Measurements from ENCODE around the gene ABHD11. TPM values are rescaled to one million over a fixed set of nuclear protein-coding genes. Genes with fewer than 3 reads are reported as not detected.
"Not testable (repeated sequence)": the region's sequence is repeated elsewhere in the genome, so short reads cannot be mapped to it uniquely, and the experiment has no call there.

The ABHD11 gene
- total RNA-seq, 3 donors from 2014 or later, result 20.6 to 26.4 (median 21.0) TPM

DNA sequence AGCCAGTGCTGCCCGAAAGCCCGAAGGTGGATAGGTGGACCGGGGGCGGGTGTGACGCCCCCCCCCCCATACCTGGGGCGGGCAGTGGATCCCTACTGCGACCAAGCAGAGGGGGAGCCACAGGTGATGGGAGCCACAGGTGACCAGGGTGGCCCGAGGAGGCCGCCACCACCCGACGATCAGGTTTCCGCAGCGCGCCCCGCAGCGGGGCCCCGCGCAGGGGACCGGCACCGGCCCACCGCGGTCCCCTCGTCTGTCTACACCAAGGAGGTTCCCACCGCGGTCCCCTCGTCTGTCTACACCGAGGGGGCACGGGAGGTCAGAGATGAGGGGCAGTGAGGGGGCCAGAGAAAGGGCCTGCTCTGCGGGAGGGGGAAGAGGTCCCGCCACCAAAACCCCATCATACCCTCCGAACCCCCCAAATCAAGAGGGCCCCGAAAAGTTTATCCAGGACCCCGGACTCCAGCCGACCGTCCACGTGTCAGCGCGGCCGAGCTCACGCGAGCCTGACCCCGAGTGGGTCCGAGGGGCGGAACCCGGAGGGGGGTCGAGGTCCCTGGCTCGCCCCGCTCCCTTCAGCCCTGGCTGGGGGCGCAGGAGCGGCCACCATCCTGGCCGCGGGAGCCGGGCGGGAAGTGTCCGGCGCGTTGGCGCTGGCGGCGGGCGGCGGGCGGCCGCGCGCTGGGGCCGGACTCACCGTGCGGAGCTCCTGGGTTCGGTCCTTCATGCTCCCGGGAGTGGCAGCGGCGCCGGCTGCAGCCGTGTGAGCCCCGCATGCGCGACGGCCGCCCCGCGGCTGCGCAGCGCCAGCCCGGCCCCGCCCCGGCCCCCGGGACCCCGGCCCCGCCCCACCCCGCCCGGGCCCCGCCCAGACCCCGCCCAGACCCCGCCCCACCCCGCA lies 19.4 kb downstream of the ABHD11 start, which contains the start of gene STX1A:
Gene STX1A, minus strand, starts transcription at position 765 of the 901 bp plus-strand sequence. Its CDS starts 38 bp downstream, at position 727.
- Mint-ChIP-seq H3K4me1 (ENCODE audit: low read depth) (peaks cover 29% of the 10 kb centered on the region), H3K4me3 (peak within 1 kb of the TSS; percentile 84), H3K27me3 (ENCODE audit: low read depth) (no peaks in the 10 kb centered on the region), H3K36me3 (ENCODE audit: insufficient read depth) (no peaks in the 10 kb centered on the region), H3K9me3 (no peaks in the 10 kb centered on the region)
- peak; percentile 70 to 72 for ATAC-seq
- DNase-seq, result peak; percentile 66

DNA sequence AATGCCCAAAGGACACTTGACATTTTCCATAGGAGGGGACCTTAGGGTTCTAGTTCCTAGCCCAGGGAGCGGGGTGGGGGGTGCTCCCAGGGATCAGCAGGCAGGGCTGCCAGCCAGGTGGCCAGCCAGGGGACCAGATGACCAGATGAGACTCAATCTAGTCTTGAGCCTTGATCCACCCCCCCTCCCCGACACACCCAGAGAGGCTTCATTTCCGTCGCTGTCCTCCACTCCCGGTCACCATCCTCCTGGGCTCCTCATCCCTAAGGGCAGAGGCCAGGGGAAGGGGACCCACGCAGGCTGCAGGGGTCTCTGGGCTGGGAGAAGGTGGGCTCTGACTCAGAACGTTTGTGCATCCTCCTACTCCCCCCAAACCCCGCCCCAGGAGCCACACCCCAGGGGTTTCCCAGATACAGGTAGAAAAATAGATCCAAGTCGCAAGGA lies 20.1 kb downstream of the ABHD11 start:
- ATAC-seq (no peak), DNase-seq (peak; percentile 45)
- Mint-ChIP-seq H3K4me1 (ENCODE audit: low read depth) (peaks cover 29% of the 10 kb centered on the region), H3K27me3 (ENCODE audit: low read depth) (no peaks in the 10 kb centered on the region), H3K9me3 (no peaks in the 10 kb centered on the region), H3K4me3 (peak overlapping the region; percentile 84), H3K36me3 (ENCODE audit: insufficient read depth) (no peaks in the 10 kb centered on the region)

DNA sequence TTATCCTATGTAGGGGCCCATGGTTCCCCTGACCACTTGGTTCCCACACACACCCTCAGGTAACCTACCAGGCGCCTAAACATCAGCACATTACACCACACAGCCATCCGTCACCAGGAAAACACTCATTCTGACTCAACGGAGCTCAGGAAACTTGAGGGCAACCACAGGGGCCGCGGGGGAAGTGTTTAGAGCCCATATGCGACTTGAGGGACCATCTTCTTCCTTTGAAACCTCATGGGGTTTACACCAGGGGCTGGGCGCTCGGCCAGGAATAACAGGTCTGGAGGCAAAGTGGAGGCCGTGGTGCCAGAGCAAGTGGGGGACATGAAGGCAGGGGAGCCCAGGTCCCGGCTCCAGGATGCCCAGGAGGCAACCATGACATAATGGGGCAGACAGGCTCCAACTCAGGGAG lies 20.6 kb downstream of the ABHD11 start:
- Mint-ChIP-seq H3K27me3 (ENCODE audit: low read depth) (no peaks in the 10 kb centered on the region), H3K4me1 (ENCODE audit: low read depth) (peaks cover 29% of the 10 kb centered on the region), H3K36me3 (ENCODE audit: insufficient read depth) (no peaks in the 10 kb centered on the region), H3K4me3 (peak overlapping the region; percentile 84), H3K9me3 (no peaks in the 10 kb centered on the region)
- peak; percentile 79 to 80 for ATAC-seq
- peak; percentile 72 for DNase-seq

DNA sequence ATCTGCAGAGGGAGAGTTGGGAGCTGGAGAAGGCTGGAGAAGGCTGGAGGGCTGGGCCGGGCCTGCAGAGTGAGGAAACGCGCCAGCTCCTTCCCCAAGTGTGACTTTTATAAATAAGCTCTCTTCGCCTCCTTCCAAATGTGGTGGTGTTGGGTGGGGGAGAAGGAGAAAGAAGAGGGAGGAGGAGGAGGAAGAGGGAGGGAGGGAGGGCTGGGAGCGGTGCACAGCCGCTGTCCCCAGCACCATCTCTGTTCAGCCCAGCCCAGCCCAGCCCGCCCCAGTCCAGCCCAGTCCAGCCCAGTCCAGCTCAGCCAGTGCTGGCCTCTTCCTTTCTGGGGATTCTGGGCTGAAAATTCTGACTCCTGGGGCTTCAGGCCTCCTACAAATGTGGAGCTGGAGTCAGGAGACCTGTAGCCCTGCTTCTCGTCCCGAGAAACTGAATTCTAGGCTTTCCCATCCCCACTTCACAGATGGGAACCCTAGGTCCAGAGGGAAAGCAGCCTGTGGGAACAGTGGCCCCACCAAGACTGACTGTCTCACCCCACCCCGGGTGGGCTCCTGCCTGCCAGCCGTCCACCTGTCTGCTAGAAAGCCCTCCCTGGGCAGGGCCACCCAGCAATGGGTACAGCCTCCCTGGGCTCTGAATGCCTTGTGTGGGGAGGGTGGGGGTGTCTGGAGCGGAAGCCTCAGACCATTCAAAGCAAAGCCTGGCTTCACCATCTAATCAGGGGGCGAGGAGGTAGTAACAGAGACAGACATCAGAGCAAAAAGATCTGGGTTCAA lies 21.4 kb downstream of the ABHD11 start:
- H3K9me3 Mint-ChIP-seq, result no peaks in the 10 kb centered on the region
- peaks cover 31% of the 10 kb centered on the region for H3K4me1 Mint-ChIP-seq (ENCODE audit: low read depth)
- peak overlapping the region; percentile 84 for H3K4me3 Mint-ChIP-seq
- H3K36me3 Mint-ChIP-seq (ENCODE audit: insufficient read depth), result no peaks in the 10 kb centered on the region
- ATAC-seq (no peak), DNase-seq (no peak)
- H3K27me3 Mint-ChIP-seq (ENCODE audit: low read depth), result no peaks in the 10 kb centered on the region

DNA sequence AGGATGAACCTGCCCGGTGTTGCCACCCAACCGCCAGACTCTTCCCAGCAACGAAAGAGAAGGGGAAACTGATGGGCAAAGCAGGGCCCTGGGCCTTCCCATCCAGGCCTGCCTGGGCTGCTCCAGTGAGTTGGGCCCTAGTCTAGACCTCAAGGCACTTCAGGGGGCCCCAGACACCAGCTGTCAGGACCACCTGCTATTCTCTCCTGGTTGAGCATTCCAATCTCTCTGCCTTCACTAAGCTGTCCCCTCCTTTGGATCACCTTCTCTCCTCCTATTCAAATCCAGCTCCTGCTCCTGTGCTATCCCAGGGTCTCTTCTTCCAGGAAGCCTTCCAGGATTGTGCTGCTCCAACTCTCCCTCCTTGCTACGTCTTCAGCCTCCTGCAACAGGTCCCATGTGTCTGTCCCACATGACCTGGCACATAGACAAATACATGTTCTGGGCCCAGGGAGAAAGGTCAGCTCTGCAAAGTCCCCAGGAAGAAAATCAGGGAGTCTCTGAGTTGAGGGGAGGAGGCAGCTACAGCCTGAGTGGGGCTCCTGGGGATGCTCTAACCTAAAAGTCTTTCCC lies 22.2 kb downstream of the ABHD11 start:
- H3K27me3 Mint-ChIP-seq (ENCODE audit: low read depth), result no peaks in the 10 kb centered on the region
- H3K4me1 Mint-ChIP-seq (ENCODE audit: low read depth), result peaks cover 31% of the 10 kb centered on the region
- no peak overlapping the region for H3K4me3 Mint-ChIP-seq
- no peaks in the 10 kb centered on the region for H3K9me3 Mint-ChIP-seq
- DNase-seq (no peak), ATAC-seq (no peak)
- no peaks in the 10 kb centered on the region for H3K36me3 Mint-ChIP-seq (ENCODE audit: insufficient read depth)

DNA sequence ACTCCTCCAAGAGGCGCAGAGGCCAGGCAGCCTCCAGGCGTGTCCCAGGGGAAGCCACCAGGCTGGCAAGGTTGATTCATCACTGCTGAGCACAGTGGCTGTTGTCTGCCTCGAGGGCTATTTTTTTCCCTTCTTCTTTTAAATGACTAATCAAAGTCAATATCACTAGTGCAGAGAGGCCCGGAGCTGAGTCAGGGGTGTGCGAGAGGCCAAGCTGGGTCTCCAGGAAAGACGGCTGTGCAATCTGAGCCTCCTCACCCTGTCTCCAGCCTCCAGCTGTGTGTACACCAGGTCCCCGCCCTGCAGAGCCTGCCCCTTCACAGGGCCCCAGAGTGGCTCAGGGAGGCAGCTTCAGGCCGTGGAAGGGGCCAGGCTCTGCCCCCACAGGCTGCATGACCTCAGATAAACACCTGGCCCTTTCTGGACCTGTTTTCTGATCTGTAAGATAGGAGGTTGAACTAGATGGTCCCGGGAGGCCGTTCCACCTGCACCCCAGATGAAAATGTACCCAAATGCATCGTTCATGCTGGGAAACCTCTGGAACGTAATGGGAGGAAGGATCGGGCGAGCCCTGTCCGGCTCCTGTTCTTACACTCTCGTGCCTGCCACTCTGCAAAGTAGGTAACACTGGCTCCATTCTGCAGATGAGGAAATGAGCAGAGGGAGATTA lies 22.8 kb downstream of the ABHD11 start:
- H3K4me1 Mint-ChIP-seq (ENCODE audit: low read depth), result peaks cover 31% of the 10 kb centered on the region
- H3K4me3 Mint-ChIP-seq, result no peak overlapping the region
- no peaks in the 10 kb centered on the region for H3K27me3 Mint-ChIP-seq (ENCODE audit: low read depth)
- DNase-seq, result peak; percentile 20
- H3K9me3 Mint-ChIP-seq, result no peaks in the 10 kb centered on the region
- H3K36me3 Mint-ChIP-seq (ENCODE audit: insufficient read depth), result no peaks in the 10 kb centered on the region
- ATAC-seq, result peak; percentile 41 to 57

DNA sequence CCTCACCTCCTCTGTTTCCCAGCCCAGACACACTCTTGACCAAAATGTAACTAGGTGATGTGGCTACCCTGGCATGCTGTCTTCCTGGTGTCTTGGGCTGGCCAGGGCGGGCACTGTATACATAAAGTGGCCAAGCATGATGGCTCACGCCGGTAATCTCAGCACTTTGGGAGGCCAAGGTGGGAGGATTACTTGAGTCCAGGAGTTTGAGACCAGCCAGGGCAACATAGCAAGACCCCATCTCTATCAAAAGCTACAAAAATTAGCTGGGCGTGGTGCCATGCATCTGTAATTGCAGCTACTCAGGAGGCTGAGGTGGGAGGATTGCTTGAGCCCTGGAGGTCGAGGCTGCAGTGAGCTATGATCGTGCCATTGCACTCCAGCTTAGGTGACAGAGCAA lies 25.3 kb downstream of the ABHD11 start:
- not testable (repeated sequence) for DNase-seq; ATAC-seq; H3K36me3 Mint-ChIP-seq (ENCODE audit: insufficient read depth); H3K27me3 Mint-ChIP-seq (ENCODE audit: low read depth); H3K9me3 Mint-ChIP-seq; H3K4me3 Mint-ChIP-seq
- peaks cover 26% of the 10 kb centered on the region for H3K4me1 Mint-ChIP-seq (ENCODE audit: low read depth)

DNA sequence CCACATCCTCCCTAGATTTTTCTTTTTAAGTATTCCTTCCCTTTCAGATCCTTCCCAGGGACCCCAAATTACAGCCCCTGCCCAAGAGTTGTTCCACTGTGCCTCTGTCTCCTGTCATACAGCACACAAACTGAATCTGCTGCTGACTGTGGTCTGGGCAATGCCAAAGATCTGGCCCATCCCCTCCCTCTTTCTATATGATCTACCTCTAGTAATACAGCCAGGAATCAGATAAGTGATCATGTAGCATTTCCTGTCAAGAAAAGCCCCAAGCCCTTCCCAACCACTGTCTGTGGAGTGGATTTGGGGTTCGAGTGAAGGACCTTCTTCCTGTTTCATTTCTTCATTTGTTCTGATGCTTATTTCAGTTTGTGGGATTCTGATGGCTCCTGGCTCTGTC lies 25.8 kb downstream of the ABHD11 start:
- no peak for ATAC-seq
- Mint-ChIP-seq H3K4me3 (no peak overlapping the region), H3K4me1 (ENCODE audit: low read depth) (peaks cover 21% of the 10 kb centered on the region), H3K9me3 (no peaks in the 10 kb centered on the region), H3K36me3 (ENCODE audit: insufficient read depth) (no peaks in the 10 kb centered on the region), H3K27me3 (ENCODE audit: low read depth) (no peaks in the 10 kb centered on the region)
- no peak for DNase-seq

DNA sequence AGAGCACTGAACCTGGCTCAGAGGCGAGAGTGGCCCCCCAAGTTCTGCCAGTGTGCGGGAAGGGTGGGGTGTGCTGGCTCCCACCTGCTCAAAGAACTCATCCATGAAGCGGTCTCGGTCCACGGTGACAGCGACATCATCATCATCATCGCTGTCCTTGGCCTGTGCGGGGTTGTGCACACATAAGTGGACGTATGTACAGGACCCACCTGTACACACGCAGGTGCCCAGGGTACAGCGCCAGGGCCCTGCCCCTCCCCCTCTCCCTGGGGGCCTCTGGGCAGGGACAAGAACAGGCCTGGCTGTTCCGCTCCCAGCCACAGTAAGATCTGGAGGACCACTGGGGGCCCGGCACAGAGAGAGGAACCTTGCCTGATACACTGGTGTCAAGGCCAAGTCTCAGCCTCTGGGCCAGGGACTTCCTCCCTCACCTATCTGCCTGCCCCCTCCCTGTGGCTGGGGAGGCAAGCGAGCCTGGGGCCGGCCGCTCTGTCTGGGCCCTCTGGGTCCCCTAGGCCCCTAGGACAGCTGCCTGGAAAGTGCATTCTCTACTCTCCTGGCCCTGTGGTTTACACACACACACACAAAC lies 29.5 kb downstream of the ABHD11 start:
- ATAC-seq (no peak), DNase-seq (no peak)
- no peaks in the 10 kb centered on the region for H3K27me3 Mint-ChIP-seq (ENCODE audit: low read depth)
- no peaks in the 10 kb centered on the region for H3K9me3 Mint-ChIP-seq
- no peaks in the 10 kb centered on the region for H3K36me3 Mint-ChIP-seq (ENCODE audit: insufficient read depth)
- peaks cover 14% of the 10 kb centered on the region for H3K4me1 Mint-ChIP-seq (ENCODE audit: low read depth)
- H3K4me3 Mint-ChIP-seq, result no peak overlapping the region

DNA sequence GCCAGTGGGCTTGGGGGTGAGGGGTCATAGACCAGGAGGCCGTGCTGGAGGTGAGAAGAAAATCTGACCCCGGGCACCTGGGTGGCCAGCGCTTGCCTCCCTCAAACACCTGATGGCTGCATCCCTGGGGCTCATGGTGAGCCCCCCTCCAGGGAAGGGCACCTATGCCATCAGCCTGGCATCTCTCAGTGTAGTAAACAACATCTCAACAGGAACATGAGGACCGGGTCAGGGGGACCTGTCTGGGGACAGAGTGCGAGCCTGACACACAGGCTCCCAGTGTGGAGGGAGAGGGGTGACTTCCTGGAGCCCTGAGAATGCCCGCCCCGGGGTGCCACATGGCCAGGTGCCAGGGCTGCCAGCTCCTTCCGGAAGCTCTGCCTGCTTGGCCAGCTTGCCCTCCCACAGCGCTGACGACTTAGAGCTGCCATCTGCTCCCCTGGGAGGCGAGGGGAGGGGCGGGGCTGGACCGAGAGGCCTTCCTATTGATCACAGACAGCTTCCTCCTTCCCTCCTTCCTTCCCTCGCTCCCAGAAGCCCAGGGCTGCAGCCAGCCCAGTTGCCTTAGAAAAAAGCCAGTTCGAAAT lies 31.5 kb downstream of the ABHD11 start:
- Mint-ChIP-seq H3K9me3 (no peaks in the 10 kb centered on the region), H3K27me3 (ENCODE audit: low read depth) (no peaks in the 10 kb centered on the region), H3K36me3 (ENCODE audit: insufficient read depth) (peaks cover 3% of the 10 kb centered on the region), H3K4me3 (no peak overlapping the region), H3K4me1 (ENCODE audit: low read depth) (peaks cover 14% of the 10 kb centered on the region)
- DNase-seq, result no peak
- no peak for ATAC-seq

DNA sequence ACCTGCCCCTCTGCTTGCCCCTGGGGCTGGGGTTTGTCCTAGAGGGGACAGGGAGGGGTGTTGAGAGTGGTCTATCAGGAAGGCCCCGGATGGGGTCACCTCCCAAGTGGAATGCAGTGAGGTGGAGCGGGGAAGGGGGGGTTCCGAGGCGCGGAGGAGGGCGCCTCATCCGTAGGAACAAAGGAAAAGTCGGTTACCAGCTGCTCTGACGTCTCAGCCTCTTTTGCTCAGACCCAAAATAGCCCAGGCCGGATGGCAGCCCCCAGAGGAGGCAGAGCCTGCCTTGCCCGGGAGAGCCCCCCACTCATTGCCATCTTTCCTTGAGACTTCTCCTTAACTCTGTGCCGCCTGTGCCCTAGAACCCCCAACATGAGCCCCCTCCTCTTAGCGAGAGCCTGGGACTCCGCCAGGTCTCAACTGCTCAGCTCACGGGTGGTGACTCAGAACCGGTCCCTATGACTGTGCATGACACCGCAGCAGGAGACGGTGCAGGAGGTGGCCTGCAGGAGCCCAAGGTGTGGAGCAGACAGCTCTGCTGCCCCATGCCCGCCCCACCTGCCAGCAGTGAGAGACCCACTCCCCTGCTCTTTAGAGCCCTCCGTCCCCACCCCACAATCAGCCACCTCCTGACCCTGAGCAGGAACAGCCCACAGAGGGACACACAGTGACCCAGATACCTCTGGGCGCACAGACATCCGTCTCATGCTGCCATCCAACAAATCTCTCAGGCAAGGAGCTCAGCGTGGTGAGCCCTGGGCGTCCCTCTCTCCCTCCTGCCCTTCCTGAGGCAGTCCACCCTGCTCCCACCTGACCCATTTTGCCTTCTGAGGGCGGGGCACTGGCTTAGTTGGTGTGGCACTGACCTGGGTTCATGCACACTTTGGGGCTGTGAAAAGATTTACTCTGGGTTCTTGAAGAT lies 32.2 kb downstream of the ABHD11 start:
- peaks cover 8% of the 10 kb centered on the region for H3K36me3 Mint-ChIP-seq (ENCODE audit: insufficient read depth)
- DNase-seq (no peak), ATAC-seq (peak; percentile 80 to 84)
- no peaks in the 10 kb centered on the region for H3K9me3 Mint-ChIP-seq
- H3K4me3 Mint-ChIP-seq, result no peak overlapping the region
- no peaks in the 10 kb centered on the region for H3K27me3 Mint-ChIP-seq (ENCODE audit: low read depth)
- peaks cover 14% of the 10 kb centered on the region for H3K4me1 Mint-ChIP-seq (ENCODE audit: low read depth)

DNA sequence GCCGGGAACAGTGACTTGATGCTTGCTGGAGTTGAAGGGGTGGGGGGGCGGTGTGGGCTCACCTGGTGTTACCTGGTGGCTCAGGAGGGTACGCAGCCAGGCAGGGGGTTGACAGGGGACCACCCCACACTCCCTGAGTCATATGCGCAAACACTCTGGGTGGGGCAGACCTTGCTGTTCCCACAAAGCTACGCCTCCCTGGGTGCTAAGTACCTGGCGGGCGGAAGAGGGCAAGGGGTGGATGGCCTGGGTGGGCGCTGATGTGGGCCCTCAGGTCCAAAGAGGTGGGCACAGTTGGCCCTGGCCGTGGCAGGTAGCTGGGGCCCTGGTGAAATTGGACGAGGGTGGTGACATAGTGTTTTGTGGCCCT lies 33.1 kb downstream of the ABHD11 start:
- H3K9me3 Mint-ChIP-seq, result no peaks in the 10 kb centered on the region
- H3K36me3 Mint-ChIP-seq (ENCODE audit: insufficient read depth), result peaks cover 8% of the 10 kb centered on the region
- DNase-seq (no peak), ATAC-seq (no peak)
- H3K27me3 Mint-ChIP-seq (ENCODE audit: low read depth), result no peaks in the 10 kb centered on the region
- H3K4me3 Mint-ChIP-seq, result no peak overlapping the region
- H3K4me1 Mint-ChIP-seq (ENCODE audit: low read depth), result peaks cover 14% of the 10 kb centered on the region

Data from activated T-cell treated with anti-CD3 and anti-CD28 coated beads, Interleukin-2, amount 50 U/mL, for 4 hours (primary cell).